RWPE1 (cell line): ENCODE data around the gene SLC5A6.
A peak's percentile ranks its signal among the peaks of the same experiment; 100 is the strongest.

Source experiments
- CTCF ChIA-PET: fragments of 350-600 bp; sonication (Branson Sonifier 250); formaldehyde crosslinking; extraction: SDS; loops from one replicate; lab custom pipeline; 2021; lab: Yijun Ruan, JAX
- POLR2A ChIA-PET: fragments of 400-600 bp; formaldehyde crosslinking; extraction: SDS; loops from one replicate; lab custom pipeline; 2020; ENCODE audit warnings: antibody characterized with exemption; ENCODE audit not compliant: low non-redundant PET; lab: Yijun Ruan, JAX
- DNase-seq: peaks from one replicate; pipeline ENCODE4 v3.0.0; 2012; ENCODE audit warnings: low spot score
- H3K27ac ChIP-seq: fragments of 450-650 bp; 2 replicates; pipeline ENCODE4 v1.5.1; 2017
- TF ChIP-seq, protein P1 (sequence below): fragments of 450-650 bp; conservative IDR thresholded peaks from 2 replicates; pipeline ENCODE4 v1.5.1; 2017; ENCODE audit warnings: low read depth, mild to moderate bottlenecking

SLC5A6 gene

DNA sequence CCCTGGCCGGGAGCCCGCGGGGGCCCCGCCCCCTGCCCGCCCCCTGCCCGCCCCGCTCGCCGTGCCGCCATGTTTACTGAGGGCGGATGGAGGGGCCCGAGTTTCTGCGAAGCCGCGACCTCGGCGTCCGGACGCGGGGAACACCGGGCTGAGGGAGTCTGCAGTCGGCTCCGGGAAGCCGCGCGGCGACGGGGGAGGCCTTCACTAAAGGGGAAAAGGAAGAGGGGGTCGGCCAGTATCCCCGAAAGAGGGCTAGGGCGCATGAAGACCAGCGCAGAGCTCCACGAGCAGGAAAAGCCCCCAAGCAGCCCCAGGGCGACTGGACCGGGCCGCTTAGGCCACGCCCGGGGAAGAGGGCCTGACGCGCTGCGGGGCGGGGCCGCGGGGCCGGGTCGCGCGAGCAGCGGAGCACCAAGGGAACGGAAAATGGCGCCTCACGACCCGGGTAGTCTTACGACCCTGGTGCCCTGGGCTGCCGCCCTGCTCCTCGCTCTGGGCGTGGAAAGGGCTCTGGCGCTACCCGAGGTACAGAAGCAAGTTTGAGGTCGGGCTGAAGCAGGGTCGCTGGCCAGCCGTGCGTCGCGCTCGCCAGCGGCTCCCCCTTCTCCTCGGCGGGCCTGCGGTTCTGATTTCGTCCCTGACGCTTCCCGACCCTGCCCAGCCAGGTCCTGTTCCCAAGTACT lies at the start of gene SLC5A6, which contains the start of gene ATRAID:
Gene SLC5A6, minus strand, starts transcription at position 326 of the 683 bp plus-strand sequence. CDS start 4,618 bp downstream, outside the sequence.
Gene ATRAID, plus strand, starts transcription at position 99 of the 683 bp plus-strand sequence. Its CDS starts 328 bp downstream, at position 427.
- ChIA-PET POLR2A (interaction anchor here (0.6 kb wide), 1 partner anchor 41 kb away, joined by 3 read pairs; no protein-coding TSS in a partner anchor), CTCF (interaction anchor here (0.7 kb wide), 1 partner anchor 102 kb away, joined by 3 read pairs; no protein-coding TSS in a partner anchor)
- TF ChIP-seq, protein P1, sequence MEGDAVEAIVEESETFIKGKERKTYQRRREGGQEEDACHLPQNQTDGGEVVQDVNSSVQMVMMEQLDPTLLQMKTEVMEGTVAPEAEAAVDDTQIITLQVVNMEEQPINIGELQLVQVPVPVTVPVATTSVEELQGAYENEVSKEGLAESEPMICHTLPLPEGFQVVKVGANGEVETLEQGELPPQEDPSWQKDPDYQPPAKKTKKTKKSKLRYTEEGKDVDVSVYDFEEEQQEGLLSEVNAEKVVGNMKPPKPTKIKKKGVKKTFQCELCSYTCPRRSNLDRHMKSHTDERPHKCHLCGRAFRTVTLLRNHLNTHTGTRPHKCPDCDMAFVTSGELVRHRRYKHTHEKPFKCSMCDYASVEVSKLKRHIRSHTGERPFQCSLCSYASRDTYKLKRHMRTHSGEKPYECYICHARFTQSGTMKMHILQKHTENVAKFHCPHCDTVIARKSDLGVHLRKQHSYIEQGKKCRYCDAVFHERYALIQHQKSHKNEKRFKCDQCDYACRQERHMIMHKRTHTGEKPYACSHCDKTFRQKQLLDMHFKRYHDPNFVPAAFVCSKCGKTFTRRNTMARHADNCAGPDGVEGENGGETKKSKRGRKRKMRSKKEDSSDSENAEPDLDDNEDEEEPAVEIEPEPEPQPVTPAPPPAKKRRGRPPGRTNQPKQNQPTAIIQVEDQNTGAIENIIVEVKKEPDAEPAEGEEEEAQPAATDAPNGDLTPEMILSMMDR: no peak
- H3K27ac ChIP-seq: peak within 1 kb of the TSS; percentile 92
- peak; percentile 91 for DNase-seq

DNA sequence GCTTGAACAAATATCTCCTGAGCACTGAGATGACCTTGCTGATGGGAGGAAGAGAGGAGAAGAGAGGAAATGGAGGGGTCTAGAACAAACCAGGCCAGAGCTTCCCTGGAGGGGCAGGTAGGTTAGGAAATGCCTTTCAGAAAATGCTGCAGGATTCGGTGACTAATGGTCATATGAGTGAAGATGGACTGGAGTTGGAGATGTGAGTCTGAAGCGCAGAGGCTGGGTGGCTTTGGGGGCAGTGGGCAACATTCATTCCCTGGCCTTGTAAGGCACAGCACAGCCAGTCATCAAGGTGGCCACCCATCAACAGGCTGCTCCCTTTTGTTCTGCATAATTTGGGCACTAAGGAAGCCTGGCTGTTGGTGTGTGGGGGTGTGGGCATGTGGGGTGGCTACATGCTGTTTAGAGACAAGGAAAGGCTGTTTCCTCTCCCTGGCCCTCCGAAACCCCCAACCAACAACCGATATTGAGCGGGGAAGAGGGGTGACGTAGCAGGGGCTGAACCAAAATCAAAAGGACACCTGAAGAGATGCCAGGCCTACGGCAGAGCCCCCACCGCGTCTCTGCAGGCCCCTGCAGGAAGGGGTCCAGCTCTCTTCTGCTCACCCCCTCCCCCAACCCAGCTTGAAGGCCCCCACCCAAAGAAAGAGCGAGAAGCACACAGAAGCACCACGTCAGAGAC lies 49.3 kb upstream of the SLC5A6 start:
- no peak for DNase-seq
- H3K27ac ChIP-seq: no peak overlapping the region
- CTCF ChIA-PET: no interaction called here
- TF ChIP-seq, protein P1: no peak
- POLR2A ChIA-PET: no interaction called here

DNA sequence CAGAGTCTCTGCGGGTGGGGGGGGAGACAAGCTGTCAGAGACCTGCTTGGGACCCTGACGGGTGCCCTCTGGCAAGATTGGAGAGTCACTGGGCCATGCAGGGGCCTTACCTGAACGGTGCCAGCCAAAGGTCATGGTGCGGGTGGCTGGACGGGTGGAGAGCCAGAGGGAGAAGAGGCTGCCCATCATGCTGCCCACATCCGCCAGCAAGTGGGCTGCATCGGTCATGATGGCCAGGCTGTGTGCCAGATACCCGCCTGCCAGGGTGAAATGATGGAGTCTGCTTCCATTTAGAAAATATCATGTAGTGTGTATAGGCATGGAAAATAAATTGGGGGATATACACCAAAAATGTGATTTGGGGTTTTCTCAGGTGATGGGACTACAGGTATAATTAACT lies 46.0 kb upstream of the SLC5A6 start:
- CTCF ChIA-PET: no interaction called here
- H3K27ac ChIP-seq: no peak overlapping the region
- no peak for DNase-seq
- POLR2A ChIA-PET: no interaction called here
- TF ChIP-seq, protein P1: no peak

DNA sequence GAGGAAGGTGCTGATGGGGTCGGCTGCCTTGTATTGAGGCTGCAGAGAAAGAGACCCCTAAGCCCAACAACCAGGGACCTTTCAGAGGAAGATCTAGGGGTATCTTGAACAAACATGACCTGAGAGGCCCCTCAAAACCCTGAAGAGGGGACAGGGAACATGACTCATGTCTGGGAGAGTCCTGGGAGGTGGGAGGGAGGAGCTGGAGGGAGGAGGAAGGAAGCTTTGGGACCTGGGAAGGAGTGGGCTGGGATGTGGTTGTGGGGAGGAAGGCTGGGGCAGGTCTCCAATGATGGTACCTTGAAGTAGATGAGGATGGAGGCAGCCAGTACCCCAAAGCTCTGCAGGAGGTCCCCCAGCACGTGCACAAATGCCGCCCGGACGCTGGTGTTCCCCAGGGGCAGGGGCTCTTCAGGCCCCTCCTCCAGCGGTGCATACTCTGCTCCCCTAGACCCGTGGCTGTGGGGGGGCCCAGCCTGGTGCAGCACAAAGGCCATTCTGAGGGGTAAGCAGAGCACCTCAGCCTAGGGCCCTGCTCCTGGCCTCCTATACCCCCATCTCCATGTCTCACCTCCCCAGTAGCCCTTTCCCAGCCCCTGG lies 44.9 kb upstream of the SLC5A6 start:
- POLR2A ChIA-PET: no interaction called here
- H3K27ac ChIP-seq: no peak overlapping the region
- CTCF ChIA-PET: no interaction called here
- TF ChIP-seq, protein P1: no peak
- no peak for DNase-seq

DNA sequence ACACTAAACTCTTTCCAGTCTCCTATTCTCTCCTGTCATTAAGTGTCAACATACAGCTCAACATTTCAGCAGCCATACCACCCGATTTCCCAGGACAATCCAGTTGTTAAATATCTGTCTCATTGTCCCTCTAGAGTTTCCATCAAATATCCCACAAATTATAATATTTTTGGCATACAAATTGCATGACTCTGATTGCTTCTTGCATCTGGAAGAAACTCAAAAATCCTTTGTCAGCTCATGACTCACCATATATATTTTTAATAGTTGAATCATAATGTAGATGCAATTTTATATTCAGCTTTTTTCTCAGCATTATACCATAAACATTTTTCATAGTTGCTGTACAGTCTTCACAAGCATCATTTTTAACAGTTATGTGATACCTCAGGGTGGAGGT lies 43.6 kb upstream of the SLC5A6 start:
- TF ChIP-seq, protein P1: no peak
- H3K27ac ChIP-seq: no peak overlapping the region
- ChIA-PET POLR2A (interaction anchor here (0.5 kb wide), 1 partner anchor 12 kb away, joined by 8 read pairs; no protein-coding TSS in a partner anchor), CTCF (no interaction called here)
- DNase-seq: no peak

DNA sequence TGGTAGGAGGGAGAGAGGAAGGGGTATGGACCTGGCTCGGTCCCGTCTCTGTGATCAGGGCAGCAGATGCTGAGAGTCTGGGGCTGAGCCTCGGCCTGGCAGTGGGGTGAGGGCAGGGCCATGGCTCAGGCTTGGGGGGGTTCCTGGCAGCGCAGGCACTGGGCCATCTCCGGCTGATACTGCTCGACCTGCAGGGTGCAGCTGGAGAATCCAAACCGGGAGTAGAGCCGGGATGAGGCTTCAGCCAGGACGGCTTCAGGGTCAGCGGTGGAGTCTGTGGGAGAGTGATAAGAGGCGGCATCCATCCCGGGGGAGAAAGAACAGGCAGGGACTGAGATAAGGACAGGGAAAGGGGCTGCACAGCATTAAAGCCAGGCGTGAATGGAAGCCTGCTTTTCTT lies 43.1 kb upstream of the SLC5A6 start:
- ChIA-PET POLR2A (interaction anchor here (0.5 kb wide), 1 partner anchor 13 kb away, joined by 8 read pairs; no protein-coding TSS in a partner anchor), CTCF (no interaction called here)
- H3K27ac ChIP-seq: no peak overlapping the region
- TF ChIP-seq, protein P1: no peak
- DNase-seq: no peak
